SKM-1 (cell line): ENCODE results near the gene ADIRF.
"Not testable (repeated sequence)": the region's sequence is repeated elsewhere in the genome, so short reads cannot be mapped to it uniquely, and the experiment has no call there.

Experiments used
- DNase-seq: peaks from one replicate; lab custom pipeline; 2025; ENCODE audit not compliant: unreplicated experiment; lab: John Stamatoyannopoulos, UW

The ADIRF gene

GRCh38 chr10:87020056-87020455, 51.8 kb downstream of the ADIRF start, which contains the start of gene FAM25A:
Gene FAM25A, plus strand, starts transcription at chr10:87020294. Its CDS starts 31 bp downstream, at chr10:87020325.
- DNase-seq, result not testable (repeated sequence)
